Measurements from ENCODE around the gene ZNF292.

ZNF292 gene

DNA sequence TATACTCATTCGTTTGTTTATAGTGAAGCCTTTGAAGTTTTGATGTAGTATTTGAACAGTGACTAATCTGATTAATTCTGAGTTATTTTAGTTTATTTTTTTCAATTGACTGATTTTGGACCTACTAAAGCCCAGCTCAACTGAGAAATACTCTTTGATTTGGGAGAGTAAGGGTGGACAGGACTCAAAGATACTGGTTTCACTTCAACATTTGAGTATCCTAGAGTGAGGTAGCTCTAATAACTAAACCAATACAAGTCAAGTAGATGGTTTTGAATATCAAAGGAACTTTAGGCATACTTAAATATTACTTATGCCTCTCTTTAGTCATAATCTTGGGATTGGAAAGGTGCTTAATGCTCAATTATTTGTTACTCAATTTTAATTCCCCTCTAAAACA, 65.6 kb downstream of the ZNF292 start:
- Histone ChIP-seq H3K27ac (ENCODE audit: insufficient read depth in 1 of 2, low read depth in 1 of 2, low read length in 2 of 2, poor library complexity in 1 of 2, severe bottlenecking in 2 of 2) (no peak overlapping the region), H3K36me3 (ENCODE audit: control insufficient read depth in 4 of 4, insufficient read depth in 4 of 4, low read length in 3 of 4) (peaks cover 19 to 59% (median 39%) of the 10 kb centered on the region in 4 experiments), H3K4me1 (ENCODE audit: control extremely low read depth in 1 of 4, control insufficient read depth in 4 of 4, insufficient read depth in 4 of 4, low read length in 3 of 4) (no peaks in the 10 kb centered on the region), H3K27me3 (replicated peaks in 2 of 5; ENCODE audit: control insufficient read depth in 4 of 5, insufficient read depth in 5 of 5, low read length in 4 of 5) (no peaks in the 10 kb centered on the region), H3K9me3 (ENCODE audit: control extremely low read depth in 1 of 5, control insufficient read depth in 4 of 5, insufficient read depth in 2 of 5, low read depth in 1 of 5, low read length in 4 of 5) (no peaks in the 10 kb centered on the region), H3K4me3 (ENCODE audit: control insufficient read depth in 1 of 7, extremely low read depth in 1 of 7, insufficient read depth in 4 of 7, low read depth in 2 of 7, low read length in 6 of 7) (no peak overlapping the region)
- CTCF ChIA-PET = interaction anchor here (1.5 kb wide), 1 partner anchor 10 kb away, joined by 3 read pairs; no protein-coding TSS in a partner anchor
- POLR2A ChIA-PET = no interaction called here
- WGBS (ENCODE audit: insufficient coverage) = 100% methylated on average over 1 of the region's 1 CpG
- no peak for DNase-seq

DNA sequence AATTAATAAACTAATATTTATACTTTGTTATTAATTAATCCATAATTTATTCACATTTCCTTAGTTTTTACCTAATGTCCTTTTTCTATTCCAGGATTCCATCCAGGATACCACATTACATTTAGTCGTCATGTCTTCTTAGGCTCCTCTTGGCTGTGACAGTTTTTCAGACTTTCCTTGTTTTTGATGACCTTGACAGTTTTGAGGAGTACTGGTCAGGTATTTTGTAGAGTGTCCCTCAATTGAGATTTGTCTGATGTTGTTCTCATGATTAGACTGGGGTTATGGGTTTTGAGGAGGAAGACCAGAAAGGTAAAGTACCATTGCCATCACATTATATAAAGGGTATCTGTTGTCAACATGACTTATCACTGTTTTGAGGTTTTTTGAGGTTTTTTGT, 67.3 kb downstream of the ZNF292 start:
- ChIA-PET CTCF (interaction anchor here (1.5 kb wide), 1 partner anchor 8 kb away, joined by 3 read pairs; no protein-coding TSS in a partner anchor), POLR2A (no interaction called here)
- H3K9me3 ChIP-seq (ENCODE audit: control extremely low read depth in 1 of 5, control insufficient read depth in 4 of 5, insufficient read depth in 2 of 5, low read depth in 1 of 5, low read length in 4 of 5) = no peaks in the 10 kb centered on the region
- H3K4me3 ChIP-seq (ENCODE audit: control insufficient read depth in 1 of 7, extremely low read depth in 1 of 7, insufficient read depth in 4 of 7, low read depth in 2 of 7, low read length in 6 of 7) = no peak overlapping the region
- peaks cover 18 to 63% (median 40%) of the 10 kb centered on the region in 4 experiments for H3K36me3 ChIP-seq (ENCODE audit: control insufficient read depth in 4 of 4, insufficient read depth in 4 of 4, low read length in 3 of 4)
- 100% methylated on average over 1 of the region's 1 CpG for WGBS (ENCODE audit: insufficient coverage)
- DNase-seq = no peak
- H3K4me1 ChIP-seq (ENCODE audit: control extremely low read depth in 1 of 4, control insufficient read depth in 4 of 4, insufficient read depth in 4 of 4, low read length in 3 of 4) = no peaks in the 10 kb centered on the region
- no peaks in the 10 kb centered on the region for H3K27me3 ChIP-seq (replicated peaks in 2 of 5; ENCODE audit: control insufficient read depth in 4 of 5, insufficient read depth in 5 of 5, low read length in 4 of 5)
- no peak overlapping the region for H3K27ac ChIP-seq (ENCODE audit: insufficient read depth in 1 of 2, low read depth in 1 of 2, low read length in 2 of 2, poor library complexity in 1 of 2, severe bottlenecking in 2 of 2)

DNA sequence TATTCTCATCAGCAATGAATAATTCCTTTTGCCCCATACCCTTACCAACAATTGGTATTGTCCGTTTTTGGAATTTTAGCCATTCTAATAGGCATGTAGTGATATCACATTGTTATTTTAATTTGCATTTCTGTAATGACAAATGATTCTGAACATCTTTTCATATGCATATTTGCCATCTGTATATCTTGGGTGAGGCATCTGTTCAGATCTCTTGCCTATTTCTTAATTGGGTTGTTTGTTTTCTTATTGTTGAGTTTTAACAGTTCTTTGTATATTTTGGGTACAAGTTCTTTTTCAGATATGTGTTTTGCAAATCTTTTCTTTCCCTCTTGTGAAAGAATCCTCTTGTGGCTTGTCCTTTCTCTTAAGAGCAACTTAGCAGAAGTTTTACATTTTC, 69.6 kb downstream of the ZNF292 start:
- Histone ChIP-seq H3K36me3 (ENCODE audit: control insufficient read depth in 4 of 4, insufficient read depth in 4 of 4, low read length in 3 of 4) (peaks cover 25 to 63% (median 43%) of the 10 kb centered on the region in 4 experiments), H3K4me3 (ENCODE audit: control insufficient read depth in 1 of 7, extremely low read depth in 1 of 7, insufficient read depth in 4 of 7, low read depth in 2 of 7, low read length in 6 of 7) (no peak overlapping the region), H3K4me1 (ENCODE audit: control extremely low read depth in 1 of 4, control insufficient read depth in 4 of 4, insufficient read depth in 4 of 4, low read length in 3 of 4) (no peaks in the 10 kb centered on the region), H3K9me3 (ENCODE audit: control extremely low read depth in 1 of 5, control insufficient read depth in 4 of 5, insufficient read depth in 2 of 5, low read depth in 1 of 5, low read length in 4 of 5) (no peaks in the 10 kb centered on the region), H3K27me3 (replicated peaks in 2 of 5; ENCODE audit: control insufficient read depth in 4 of 5, insufficient read depth in 5 of 5, low read length in 4 of 5) (no peaks in the 10 kb centered on the region), H3K27ac (ENCODE audit: insufficient read depth in 1 of 2, low read depth in 1 of 2, low read length in 2 of 2, poor library complexity in 1 of 2, severe bottlenecking in 2 of 2) (no peak overlapping the region)
- DNase-seq = no peak
- no CpG with 5 or more reads among the region's 1 CpG for WGBS (ENCODE audit: insufficient coverage)
- CTCF ChIA-PET = no interaction called here
- POLR2A ChIA-PET = interaction anchor here (0.7 kb wide), 1 partner anchor 69 kb away, joined by 3 read pairs; no protein-coding TSS in a partner anchor

DNA sequence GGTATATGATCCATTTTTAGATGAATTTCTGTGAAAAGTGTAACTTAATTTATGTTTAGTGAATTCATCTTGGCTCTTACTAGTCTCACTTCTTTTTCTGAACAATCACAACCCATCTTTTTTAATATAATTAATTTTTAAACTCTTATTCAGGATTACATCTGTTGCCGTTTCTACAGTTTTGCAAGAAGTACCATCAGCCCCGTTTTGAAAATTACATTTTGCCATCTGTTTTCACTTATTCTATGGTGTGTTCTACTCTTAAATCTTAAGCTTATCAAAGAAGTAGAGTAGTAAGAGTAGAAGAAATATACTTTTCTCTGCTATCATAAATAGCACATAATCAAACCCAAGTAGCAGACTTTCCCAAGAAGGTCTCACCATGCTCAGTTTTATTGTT, 70.1 kb downstream of the ZNF292 start:
- Histone ChIP-seq H3K4me3 (ENCODE audit: control insufficient read depth in 1 of 7, extremely low read depth in 1 of 7, insufficient read depth in 4 of 7, low read depth in 2 of 7, low read length in 6 of 7) (no peak overlapping the region), H3K4me1 (ENCODE audit: control extremely low read depth in 1 of 4, control insufficient read depth in 4 of 4, insufficient read depth in 4 of 4, low read length in 3 of 4) (no peaks in the 10 kb centered on the region), H3K27ac (ENCODE audit: insufficient read depth in 1 of 2, low read depth in 1 of 2, low read length in 2 of 2, poor library complexity in 1 of 2, severe bottlenecking in 2 of 2) (no peak overlapping the region), H3K36me3 (ENCODE audit: control insufficient read depth in 4 of 4, insufficient read depth in 4 of 4, low read length in 3 of 4) (peaks cover 24 to 60% (median 41%) of the 10 kb centered on the region in 4 experiments), H3K9me3 (ENCODE audit: control extremely low read depth in 1 of 5, control insufficient read depth in 4 of 5, insufficient read depth in 2 of 5, low read depth in 1 of 5, low read length in 4 of 5) (no peaks in the 10 kb centered on the region), H3K27me3 (replicated peaks in 2 of 5; ENCODE audit: control insufficient read depth in 4 of 5, insufficient read depth in 5 of 5, low read length in 4 of 5) (no peaks in the 10 kb centered on the region)
- ChIA-PET POLR2A (interaction anchor here (0.7 kb wide), 1 partner anchor 69 kb away, joined by 3 read pairs; no protein-coding TSS in a partner anchor), CTCF (no interaction called here)
- DNase-seq = no peak
- WGBS (ENCODE audit: insufficient coverage) = no CpG with 5 or more reads among the region's 2 CpGs

DNA sequence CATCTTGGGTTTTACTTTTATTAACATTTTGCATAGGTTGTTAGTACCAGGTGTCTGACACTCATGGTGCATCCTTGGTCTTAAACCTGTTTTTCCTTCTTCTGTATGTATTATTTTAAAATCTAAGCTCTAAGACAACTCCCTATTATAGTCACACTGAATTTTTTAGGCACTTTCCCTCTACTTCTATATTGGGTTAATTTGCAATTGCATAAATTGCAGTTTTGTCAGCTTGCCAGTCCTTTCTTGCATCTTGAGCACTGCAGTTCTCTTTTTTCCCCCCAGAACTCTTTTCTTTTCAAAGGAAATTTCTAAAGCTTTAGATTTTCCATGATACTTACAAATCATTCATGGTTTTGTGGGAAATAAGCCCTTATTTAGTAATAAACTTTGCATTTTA, 70.6 kb downstream of the ZNF292 start:
- no peak for DNase-seq
- H3K27ac ChIP-seq (ENCODE audit: insufficient read depth in 1 of 2, low read depth in 1 of 2, low read length in 2 of 2, poor library complexity in 1 of 2, severe bottlenecking in 2 of 2) = no peak overlapping the region
- H3K27me3 ChIP-seq (replicated peaks in 2 of 5; ENCODE audit: control insufficient read depth in 4 of 5, insufficient read depth in 5 of 5, low read length in 4 of 5) = no peaks in the 10 kb centered on the region
- peaks cover 23 to 56% (median 40%) of the 10 kb centered on the region in 4 experiments for H3K36me3 ChIP-seq (ENCODE audit: control insufficient read depth in 4 of 4, insufficient read depth in 4 of 4, low read length in 3 of 4)
- POLR2A ChIA-PET = interaction anchor here (0.6 to 0.7 kb wide), 2 partner anchors 70 to 466 kb away, joined by 3 read pairs; no protein-coding TSS in a partner anchor
- no peak overlapping the region for H3K4me3 ChIP-seq (ENCODE audit: control insufficient read depth in 1 of 7, extremely low read depth in 1 of 7, insufficient read depth in 4 of 7, low read depth in 2 of 7, low read length in 6 of 7)
- no peaks in the 10 kb centered on the region for H3K4me1 ChIP-seq (ENCODE audit: control extremely low read depth in 1 of 4, control insufficient read depth in 4 of 4, insufficient read depth in 4 of 4, low read length in 3 of 4)
- CTCF ChIA-PET = interaction anchor here (0.7 kb wide), 1 partner anchor 10 kb away, joined by 3 read pairs; no protein-coding TSS in a partner anchor
- H3K9me3 ChIP-seq (ENCODE audit: control extremely low read depth in 1 of 5, control insufficient read depth in 4 of 5, insufficient read depth in 2 of 5, low read depth in 1 of 5, low read length in 4 of 5) = no peaks in the 10 kb centered on the region

DNA sequence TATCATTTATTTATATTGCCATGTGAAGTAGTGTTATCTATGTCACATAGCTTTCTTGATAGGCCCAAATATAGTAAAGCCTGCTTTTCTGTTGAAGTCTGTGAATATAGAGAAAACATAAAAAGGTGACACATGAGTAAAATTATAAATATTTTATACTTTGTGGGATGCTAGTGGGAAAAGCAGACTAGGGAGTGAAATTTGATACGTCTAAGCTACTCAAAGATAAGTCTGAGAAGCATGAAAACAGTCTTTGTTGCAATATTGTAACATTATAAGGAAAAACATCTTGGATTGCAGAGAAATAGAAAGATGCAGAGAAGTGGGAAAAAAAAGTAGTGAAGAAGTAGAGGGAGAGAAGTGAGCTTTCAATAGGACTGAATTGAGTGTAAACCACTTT, 75.4 kb downstream of the ZNF292 start:
- H3K27ac ChIP-seq (ENCODE audit: insufficient read depth in 1 of 2, low read depth in 1 of 2, low read length in 2 of 2, poor library complexity in 1 of 2, severe bottlenecking in 2 of 2) = no peak overlapping the region
- H3K4me1 ChIP-seq (ENCODE audit: control extremely low read depth in 1 of 4, control insufficient read depth in 4 of 4, insufficient read depth in 4 of 4, low read length in 3 of 4) = no peaks in the 10 kb centered on the region
- peaks cover 13 to 35% (median 23%) of the 10 kb centered on the region in 4 experiments for H3K36me3 ChIP-seq (ENCODE audit: control insufficient read depth in 4 of 4, insufficient read depth in 4 of 4, low read length in 3 of 4)
- CTCF ChIA-PET = interaction anchor here (1.0 kb wide), 1 partner anchor 9 kb away, joined by 3 read pairs; no protein-coding TSS in a partner anchor
- H3K9me3 ChIP-seq (ENCODE audit: control extremely low read depth in 1 of 5, control insufficient read depth in 4 of 5, insufficient read depth in 2 of 5, low read depth in 1 of 5, low read length in 4 of 5) = no peaks in the 10 kb centered on the region
- POLR2A ChIA-PET = no interaction called here
- H3K27me3 ChIP-seq (replicated peaks in 2 of 5; ENCODE audit: control insufficient read depth in 4 of 5, insufficient read depth in 5 of 5, low read length in 4 of 5) = no peaks in the 10 kb centered on the region
- DNase-seq = no peak
- H3K4me3 ChIP-seq (ENCODE audit: control insufficient read depth in 1 of 7, extremely low read depth in 1 of 7, insufficient read depth in 4 of 7, low read depth in 2 of 7, low read length in 6 of 7) = no peak overlapping the region
- WGBS (ENCODE audit: insufficient coverage) = 100% methylated on average over 1 of the region's 1 CpG

DNA sequence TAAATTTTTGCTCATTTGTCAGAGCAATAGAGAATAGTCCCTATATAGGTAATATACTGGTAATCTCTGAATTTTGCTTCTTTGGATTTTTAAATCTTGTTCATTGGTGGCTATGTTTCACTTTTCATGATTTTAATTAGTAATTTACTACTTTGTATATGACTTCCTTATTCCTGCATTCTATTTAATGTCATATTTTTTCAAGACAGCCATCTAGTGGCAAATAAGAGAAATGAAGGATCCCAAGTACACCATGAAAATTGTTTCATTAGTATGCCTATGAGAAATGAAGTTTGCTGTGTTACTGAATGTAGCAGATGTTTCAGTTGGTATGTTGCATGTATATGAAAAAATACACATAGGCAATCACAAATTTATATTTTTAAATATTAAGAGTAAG, 82.4 kb downstream of the ZNF292 start:
- peak; percentile 39 to 71 (median 67) for DNase-seq
- Histone ChIP-seq H3K4me1 (ENCODE audit: control extremely low read depth in 1 of 4, control insufficient read depth in 4 of 4, insufficient read depth in 4 of 4, low read length in 3 of 4) (no peaks in the 10 kb centered on the region), H3K4me3 (ENCODE audit: control insufficient read depth in 1 of 7, extremely low read depth in 1 of 7, insufficient read depth in 4 of 7, low read depth in 2 of 7, low read length in 6 of 7) (no peak overlapping the region), H3K9me3 (ENCODE audit: control extremely low read depth in 1 of 5, control insufficient read depth in 4 of 5, insufficient read depth in 2 of 5, low read depth in 1 of 5, low read length in 4 of 5) (peaks cover 0 to 3% (median 2%) of the 10 kb centered on the region in 5 experiments), H3K27ac (ENCODE audit: insufficient read depth in 1 of 2, low read depth in 1 of 2, low read length in 2 of 2, poor library complexity in 1 of 2, severe bottlenecking in 2 of 2) (no peak overlapping the region), H3K36me3 (ENCODE audit: control insufficient read depth in 4 of 4, insufficient read depth in 4 of 4, low read length in 3 of 4) (peaks cover 10 to 34% (median 19%) of the 10 kb centered on the region in 4 experiments), H3K27me3 (replicated peaks in 2 of 5; ENCODE audit: control insufficient read depth in 4 of 5, insufficient read depth in 5 of 5, low read length in 4 of 5) (no peaks in the 10 kb centered on the region)
- POLR2A ChIA-PET = no interaction called here
- CTCF ChIA-PET = interaction anchor here (1.1 to 1.3 kb wide), 2 partner anchors 24 to 99 kb away, joined by 3 read pairs; no protein-coding TSS in a partner anchor

Data from common myeloid progenitor, CD34-positive (primary cell).